ENCODE data around the gene MIF4GD.

GRCh38 chr17:75219815-75220214, 51.2 kb downstream of the MIF4GD start:
- TF ChIP-seq REST (IDR thresholded peaks at IDR 0.05; ENCODE audit: borderline replicate concordance) (no peak), POLR2AphosphoS5 (IDR thresholded peaks at IDR 0.05) (no peak)
